MM.1S (cell line): ENCODE results near the gene SEC14L2.

Experiments
- DNase-seq: peaks from one replicate; pipeline ENCODE4 v3.0.0-alpha.2; 2015
- H2AFZ ChIP-seq: fragments of 300-600 bp; sonication (generic); 2 replicates; pipeline ENCODE4 v1.6.0; 2016; ENCODE audit warnings: antibody characterized with exemption, low read length
- H3F3A ChIP-seq: fragments of 300-600 bp; sonication (generic); 2 replicates; pipeline ENCODE4 v1.6.1; 2016; ENCODE audit warnings: mild to moderate bottlenecking, antibody characterized with exemption, low read length, moderate library complexity, mixed read lengths; ENCODE audit not compliant: insufficient read depth
- H3K27ac ChIP-seq: fragments of 300-600 bp; sonication (generic); 2 replicates; pipeline ENCODE4 v1.5.1; 2016; ENCODE audit warnings: mild to moderate bottlenecking, low read length
- H3K27me3 ChIP-seq: fragments of 300-600 bp; sonication (generic); replicated peaks from 2 replicates; pipeline ENCODE4 v1.6.0; 2016; ENCODE audit warnings: low read length; ENCODE audit not compliant: insufficient read depth
- H3K36me3 ChIP-seq: fragments of 300-600 bp; sonication (generic); replicated peaks from 2 replicates; pipeline ENCODE4 v1.6.1; 2016; ENCODE audit warnings: mild to moderate bottlenecking, low read length, mixed read lengths; ENCODE audit not compliant: insufficient read depth
- H3K4me1 ChIP-seq: fragments of 300-600 bp; sonication (generic); 2 replicates; pipeline ENCODE4 v1.6.1; 2016; ENCODE audit warnings: low read length, mixed read lengths
- H3K4me2 ChIP-seq: fragments of 300-600 bp; sonication (generic); 2 replicates; pipeline ENCODE4 v1.6.0; 2016; ENCODE audit warnings: low read depth, low read length
- H3K4me3 ChIP-seq: fragments of 300-600 bp; sonication (generic); 2 replicates; pipeline ENCODE4 v1.5.1; 2016; ENCODE audit warnings: low read length, mixed read lengths
- H3K79me2 ChIP-seq: fragments of 300-600 bp; sonication (generic); 2 replicates; pipeline ENCODE4 v1.6.1; 2016; ENCODE audit warnings: mixed run types, low read length, mixed read lengths
- H3K9ac ChIP-seq: fragments of 300-600 bp; sonication (generic); 2 replicates; pipeline ENCODE4 v1.6.1; 2016; ENCODE audit warnings: low read length, mixed read lengths
- H3K9me2 ChIP-seq: fragments of 300-600 bp; sonication (generic); replicated peaks from 2 replicates; pipeline ENCODE4 v1.6.1; 2016; ENCODE audit warnings: mild to moderate bottlenecking, low read length, mixed read lengths; ENCODE audit not compliant: insufficient read depth
- H3K9me3 ChIP-seq: fragments of 300-600 bp; sonication (generic); replicated peaks from 2 replicates; pipeline ENCODE4 v1.6.1; 2016; ENCODE audit warnings: mild to moderate bottlenecking, low read length, mixed read lengths; ENCODE audit not compliant: insufficient read depth
- H4K20me1 ChIP-seq: fragments of 300-600 bp; sonication (generic); 2 replicates; pipeline ENCODE4 v1.6.1; 2016; ENCODE audit warnings: mild to moderate bottlenecking, low read length, moderate library complexity, mixed read lengths; ENCODE audit not compliant: insufficient read depth
- CTCF ChIP-seq: fragments of 300-600 bp; sonication (generic); IDR thresholded peaks from 2 replicates; pipeline ENCODE4 v1.5.1; 2016; ENCODE audit warnings: antibody characterized with exemption, low read length, mixed read lengths
- EZH2 ChIP-seq: fragments of 300-600 bp; sonication (generic); optimal IDR thresholded peaks from 2 replicates; pipeline ENCODE3; 2017; ENCODE audit warnings: low read depth, mild to moderate bottlenecking, antibody characterized with exemption, low read length, mixed read lengths
- EZH2phosphoT487 ChIP-seq: fragments of 300-600 bp; sonication (generic); IDR thresholded peaks from 2 replicates; pipeline ENCODE4 v1.6.1; 2018; ENCODE audit warnings: antibody characterized with exemption, low read length

SEC14L2 gene

GRCh38 chr22:30358541-30358940 lies 38.3 kb upstream of the SEC14L2 start:
- no peak for DNase-seq
- no peak overlapping the region for H3K27ac ChIP-seq
- no peak for TF ChIP-seq EZH2
- no peak for TF ChIP-seq EZH2phosphoT487
- no peak for TF ChIP-seq CTCF

GRCh38 chr22:30361916-30362650 lies 34.7 kb upstream of the SEC14L2 start:
- no peak overlapping the region for H3K4me2 ChIP-seq
- H4K20me1 ChIP-seq = no peaks in the 10 kb centered on the region
- no peak overlapping the region for H3K4me3 ChIP-seq
- H3K79me2 ChIP-seq = no peaks in the 10 kb centered on the region
- no peaks in the 10 kb centered on the region for H3K27me3 ChIP-seq
- H3K27ac ChIP-seq = no peak overlapping the region
- DNase-seq = peak; percentile 11
- no peaks in the 10 kb centered on the region for H3K36me3 ChIP-seq
- H3K4me1 ChIP-seq = no peaks in the 10 kb centered on the region
- no peak overlapping the region for H2AFZ ChIP-seq
- no peaks in the 10 kb centered on the region for H3K9me2 ChIP-seq
- H3K9me3 ChIP-seq = no peaks in the 10 kb centered on the region
- no peaks in the 10 kb centered on the region for H3F3A ChIP-seq
- TF ChIP-seq EZH2phosphoT487 = no peak
- TF ChIP-seq CTCF = no peak
- TF ChIP-seq EZH2 = no peak
- no peak overlapping the region for H3K9ac ChIP-seq

More at GRCh38 chr22:30358541-30358940, 38.3 kb upstream of the SEC14L2 start:
- Histone ChIP-seq H3F3A (no peaks in the 10 kb centered on the region), H3K9me3 (no peaks in the 10 kb centered on the region), H3K4me2 (no peak overlapping the region), H2AFZ (no peak overlapping the region), H3K27me3 (no peaks in the 10 kb centered on the region), H3K79me2 (peaks cover 31% of the 10 kb centered on the region), H3K4me3 (no peak overlapping the region), H3K4me1 (peaks cover 5% of the 10 kb centered on the region; the same call in 1 of the 2 replicates), H3K36me3 (no peaks in the 10 kb centered on the region), H3K9ac (no peak overlapping the region), H4K20me1 (no peaks in the 10 kb centered on the region), H3K9me2 (no peaks in the 10 kb centered on the region)

- Histone ChIP-seq H3K9ac (no peak overlapping the region), H3K4me3 (no peak overlapping the region), H3K79me2 (no peaks in the 10 kb centered on the region), H3K9me2 (no peaks in the 10 kb centered on the region), H4K20me1 (no peaks in the 10 kb centered on the region), H3F3A (no peaks in the 10 kb centered on the region), H3K4me1 (no peaks in the 10 kb centered on the region), H3K36me3 (no peaks in the 10 kb centered on the region), H2AFZ (no peak overlapping the region), H3K4me2 (no peak overlapping the region), H3K27me3 (no peaks in the 10 kb centered on the region), H3K27ac (no peak overlapping the region), H3K9me3 (no peaks in the 10 kb centered on the region)
- DNase-seq = no peak
- TF ChIP-seq EZH2 = no peak
- no peak for TF ChIP-seq CTCF
- no peak for TF ChIP-seq EZH2phosphoT487
Measured at GRCh38 chr22:30362651-30363281, 34.1 kb upstream of the SEC14L2 start.
